Nasal cavity respiratory epithelium epithelial cell of viscerocranial mucosa (primary cell): ENCODE data around the gene VPS16. TPM values are rescaled to one million over a fixed set of nuclear protein-coding genes. Genes with fewer than 3 reads are reported as not detected.

Experiments
- total RNA-seq: library from RNA; depleted of rRNA; stranded (reverse); fragments of >200 nt; gene quantifications from 2 replicates; pipeline ENCODE4 v1.2.3, GENCODE V29; 2014

The VPS16 gene
- total RNA-seq, result 22.9 and 25.3 TPM in 2 replicates

DNA sequence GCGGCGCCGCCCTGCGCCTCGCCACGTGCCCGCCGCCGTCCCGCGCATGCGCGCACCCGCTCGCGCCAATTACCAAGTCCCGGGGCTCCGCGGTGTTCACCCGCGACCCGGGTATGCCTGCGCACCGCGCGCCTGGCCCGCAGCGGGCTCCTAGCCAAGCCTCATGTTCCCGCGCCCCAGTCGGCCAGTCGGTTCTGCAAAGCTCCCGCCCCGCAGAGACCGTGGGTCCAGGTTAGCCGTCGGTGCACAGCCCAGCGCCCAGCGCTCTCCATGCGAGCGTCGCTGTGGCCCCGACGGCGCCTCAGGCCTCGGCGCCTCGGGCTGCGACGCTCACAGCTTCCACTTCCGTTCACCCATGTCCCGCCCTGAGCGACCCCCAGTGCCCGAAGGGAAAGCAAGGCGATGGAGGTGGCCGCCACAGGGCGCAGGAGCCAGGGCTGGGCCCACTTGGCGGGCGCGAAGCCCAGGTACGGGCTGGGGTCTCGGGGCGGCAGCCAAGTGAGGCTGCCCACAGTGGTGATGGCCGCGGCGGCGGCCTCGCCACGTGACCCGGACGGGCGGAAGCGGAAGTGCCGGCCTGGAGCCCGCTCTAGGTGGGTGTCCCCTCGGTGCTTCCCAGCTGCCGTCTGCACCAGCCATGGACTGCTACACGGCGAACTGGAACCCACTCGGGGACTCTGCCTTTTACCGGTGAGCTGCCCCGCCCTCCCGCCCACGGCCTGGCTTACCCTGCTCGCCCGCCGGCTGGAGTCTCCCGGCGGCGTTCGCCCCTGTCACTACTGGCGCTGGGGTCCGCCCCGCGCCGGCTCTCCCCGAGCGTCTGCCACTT is at the start of gene VPS16, which contains the start of gene PCED1A:
Gene VPS16, plus strand, starts transcription at position 608 of the 829 bp plus-strand sequence. Its CDS starts 30 bp downstream, at position 638.
Gene PCED1A, minus strand, starts transcription at position 518 of the 829 bp plus-strand sequence. CDS start 743 bp downstream, outside the sequence.

DNA sequence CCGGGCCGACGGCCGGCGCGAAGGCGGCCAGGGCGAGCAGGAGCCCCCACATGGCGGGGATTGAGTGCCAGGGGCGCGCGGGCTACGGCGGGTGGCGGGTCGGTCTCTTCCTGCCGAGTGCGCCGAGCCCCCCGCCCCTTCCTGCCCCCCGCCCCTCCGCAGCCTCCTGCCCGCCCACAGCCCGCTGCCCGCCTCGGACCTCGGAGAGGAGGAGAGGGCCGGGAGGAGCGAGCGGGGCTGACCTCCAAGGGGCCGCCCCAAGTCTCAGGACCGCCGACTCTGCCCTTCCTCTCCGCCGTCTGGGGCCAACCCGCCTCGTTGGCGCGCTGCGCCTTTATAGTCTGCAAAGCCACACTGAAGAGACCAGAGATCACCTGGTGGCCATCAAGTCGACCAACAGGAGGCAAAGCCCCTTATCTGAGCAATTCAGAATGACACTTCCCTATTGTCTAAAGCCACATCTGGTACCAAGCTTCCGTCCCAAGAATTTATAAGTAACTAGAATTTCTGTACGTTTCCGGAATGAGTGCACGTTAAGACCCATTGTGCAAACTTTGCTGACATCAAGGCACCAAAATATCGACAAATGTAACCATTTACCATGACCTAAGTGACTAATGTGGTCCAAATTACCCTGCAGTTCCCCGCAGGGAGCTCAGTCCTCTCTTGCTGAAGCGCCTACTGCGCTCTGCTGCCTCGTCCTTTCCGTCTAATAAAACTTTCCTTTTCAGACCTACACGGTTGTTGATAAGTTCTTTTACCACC is 39.8 kb upstream of the VPS16 start, which contains the start of gene CPXM1:
Gene CPXM1, minus strand, starts transcription at position 107 of the 765 bp plus-strand sequence. Its CDS starts 55 bp downstream, at position 52.

DNA sequence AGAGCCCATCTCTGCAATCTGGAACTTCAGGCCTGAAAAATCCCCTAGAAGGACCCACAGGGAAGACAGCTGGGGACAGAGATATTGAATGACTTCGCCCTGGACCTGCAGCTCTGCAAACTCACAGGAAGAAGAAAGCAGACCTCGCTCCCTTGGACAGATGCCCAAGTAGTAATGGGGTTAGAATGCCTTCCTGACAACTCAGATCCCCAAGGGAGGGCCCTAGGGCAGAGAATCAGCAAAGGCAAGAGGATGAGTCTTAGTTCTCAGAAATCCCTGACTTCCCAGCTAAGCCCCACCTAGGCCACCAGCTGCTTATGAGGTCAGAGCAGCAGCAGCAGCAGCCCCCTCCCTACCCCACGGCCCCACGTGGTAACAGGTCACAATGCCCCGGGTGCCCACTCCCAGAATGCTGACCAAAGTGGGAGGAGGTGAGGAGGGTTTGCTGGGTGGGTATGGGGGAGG is 25.9 kb upstream of the VPS16 start, which contains the start of gene C20orf141:
Gene C20orf141, plus strand, starts transcription at position 401 of the 465 bp plus-strand sequence. CDS start 198 bp downstream, outside the sequence.

DNA sequence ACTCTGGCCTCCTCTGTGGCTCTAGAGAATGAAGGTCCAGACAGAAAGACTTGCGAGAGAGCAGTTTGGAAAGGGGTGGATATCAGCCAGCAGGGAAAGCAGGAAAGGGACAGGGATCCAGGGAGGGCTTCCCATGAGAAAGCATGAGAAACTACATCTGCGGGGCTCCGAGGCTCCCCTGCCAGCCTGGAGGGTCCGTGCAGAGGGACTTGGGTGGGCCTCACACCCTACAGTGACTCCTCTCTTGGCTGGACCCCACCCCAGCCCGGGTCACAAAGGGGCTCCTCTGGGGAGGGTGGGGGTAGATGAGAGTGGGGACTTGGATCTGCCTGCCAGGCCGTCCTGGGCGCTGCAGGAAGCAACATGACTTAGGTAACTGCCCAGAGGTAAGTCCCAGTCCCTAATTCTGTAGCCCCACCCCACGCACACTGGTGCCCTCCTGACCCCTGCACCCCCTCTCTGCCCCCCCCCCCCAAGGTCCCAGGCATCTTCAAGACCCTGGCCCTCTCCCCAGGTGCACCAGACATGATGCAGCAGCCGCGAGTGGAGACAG is 24.4 kb upstream of the VPS16 start, which contains the start of gene TMEM239:
Gene TMEM239, plus strand, starts transcription at position 335 of the 553 bp plus-strand sequence. Its CDS starts 191 bp downstream, at position 526.

DNA sequence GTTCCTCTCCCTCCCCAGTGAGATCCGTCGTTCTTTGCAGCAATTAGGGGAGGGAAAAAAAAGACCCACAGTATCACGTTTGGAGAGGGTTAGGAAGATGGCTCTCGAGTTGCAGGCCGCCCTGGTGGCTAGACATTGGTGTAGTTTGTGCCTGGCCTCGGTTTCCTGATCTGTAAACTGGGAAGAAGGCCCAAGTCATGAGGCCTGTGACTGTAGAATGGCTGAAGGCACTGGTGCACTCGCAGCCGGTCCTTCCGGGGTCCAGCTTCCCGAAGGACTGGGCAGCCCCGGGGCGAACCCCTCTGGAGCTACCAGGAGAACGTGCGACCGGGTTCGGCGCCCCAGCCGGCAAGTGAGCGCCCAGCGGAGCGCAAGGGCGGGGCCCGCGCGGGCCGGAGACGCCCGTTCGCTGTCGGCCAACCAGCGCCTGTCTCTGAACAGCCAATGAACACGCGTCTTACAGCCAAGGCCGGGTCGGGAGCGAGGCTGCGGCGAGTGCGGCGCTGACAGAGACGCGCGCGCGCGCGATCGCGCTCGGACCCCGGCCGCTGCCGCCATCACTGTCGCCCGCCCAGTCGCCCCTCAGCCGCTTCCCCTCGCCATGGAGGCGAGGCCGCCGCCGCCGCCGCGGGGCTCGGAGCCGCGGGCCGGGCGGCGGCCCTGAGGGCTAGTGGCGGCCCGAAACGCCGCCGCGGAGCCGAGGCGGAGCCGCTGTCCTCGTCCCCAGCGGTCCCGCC is 32.6 kb downstream of the VPS16 start, which contains the start of gene PTPRA:
Gene PTPRA, plus strand, starts transcription at position 472 of the 737 bp plus-strand sequence. CDS start 90,797 bp downstream, outside the sequence.

Other genes with a start within 250 kb of the VPS16 start
- 227 and 236 TPM in 2 replicates for gene NOP56, start 188.1 kb upstream of the VPS16 start, total RNA-seq
- 67.0 and 78.5 TPM in 2 replicates for gene IDH3B, start 176.5 kb upstream of the VPS16 start, total RNA-seq
- 1.0 and 2.6 TPM in 2 replicates for gene EBF4, start 148.0 kb upstream of the VPS16 start, total RNA-seq
- not detected in 2 replicates for gene CPXM1, start 40.1 kb upstream of the VPS16 start, total RNA-seq
- gene C20orf141, start 25.8 kb upstream of the VPS16 start, total RNA-seq, result not detected in 2 replicates
- gene TMEM239, start 24.4 kb upstream of the VPS16 start, total RNA-seq, result not detected in 2 replicates
- gene PCED1A, start 90 bp upstream of the VPS16 start, total RNA-seq, result 15.0 and 16.9 TPM in 2 replicates
- gene PTPRA, start 32.7 kb downstream of the VPS16 start, total RNA-seq, result 26.7 and 45.3 TPM in 2 replicates
- gene GNRH2, start 202.9 kb downstream of the VPS16 start, total RNA-seq, result 0.14 TPM in 1 of 2 replicates, not detected in the other
- gene MRPS26, start 205.3 kb downstream of the VPS16 start, total RNA-seq, result 46.5 and 72.8 TPM in 2 replicates
- gene OXT, start 230.9 kb downstream of the VPS16 start, total RNA-seq, result not detected in 2 replicates
- not detected in 2 replicates for gene AVP, start 244.0 kb downstream of the VPS16 start, total RNA-seq